ENCODE results near the gene GALNT12. TPM values are rescaled to one million over a fixed set of nuclear protein-coding genes. Genes with fewer than 3 reads are reported as not detected.

Gene GALNT12
- total RNA-seq, 1 donor from 2014 or later = 10.2 TPM

GRCh38 chr9:98790842-98791607, 16.4 kb upstream of the GALNT12 start:
- TF ChIP-seq, protein P1, sequence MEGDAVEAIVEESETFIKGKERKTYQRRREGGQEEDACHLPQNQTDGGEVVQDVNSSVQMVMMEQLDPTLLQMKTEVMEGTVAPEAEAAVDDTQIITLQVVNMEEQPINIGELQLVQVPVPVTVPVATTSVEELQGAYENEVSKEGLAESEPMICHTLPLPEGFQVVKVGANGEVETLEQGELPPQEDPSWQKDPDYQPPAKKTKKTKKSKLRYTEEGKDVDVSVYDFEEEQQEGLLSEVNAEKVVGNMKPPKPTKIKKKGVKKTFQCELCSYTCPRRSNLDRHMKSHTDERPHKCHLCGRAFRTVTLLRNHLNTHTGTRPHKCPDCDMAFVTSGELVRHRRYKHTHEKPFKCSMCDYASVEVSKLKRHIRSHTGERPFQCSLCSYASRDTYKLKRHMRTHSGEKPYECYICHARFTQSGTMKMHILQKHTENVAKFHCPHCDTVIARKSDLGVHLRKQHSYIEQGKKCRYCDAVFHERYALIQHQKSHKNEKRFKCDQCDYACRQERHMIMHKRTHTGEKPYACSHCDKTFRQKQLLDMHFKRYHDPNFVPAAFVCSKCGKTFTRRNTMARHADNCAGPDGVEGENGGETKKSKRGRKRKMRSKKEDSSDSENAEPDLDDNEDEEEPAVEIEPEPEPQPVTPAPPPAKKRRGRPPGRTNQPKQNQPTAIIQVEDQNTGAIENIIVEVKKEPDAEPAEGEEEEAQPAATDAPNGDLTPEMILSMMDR (IDR thresholded peaks at IDR 0.05; ENCODE audit: insufficient read depth, low read length, poor library complexity, severe bottlenecking) = peak; percentile 96
- Histone ChIP-seq H3K4me3 (ENCODE audit: low read depth, low read length) (no peak overlapping the region), H3K36me3 (ENCODE audit: control insufficient read depth, insufficient read depth, low read length) (no peaks in the 10 kb centered on the region), H3K27me3 (ENCODE audit: control insufficient read depth, insufficient read depth, low read length) (no peaks in the 10 kb centered on the region)
- DNase-seq (ENCODE audit: low read depth) = peak; percentile 88

DNA sequence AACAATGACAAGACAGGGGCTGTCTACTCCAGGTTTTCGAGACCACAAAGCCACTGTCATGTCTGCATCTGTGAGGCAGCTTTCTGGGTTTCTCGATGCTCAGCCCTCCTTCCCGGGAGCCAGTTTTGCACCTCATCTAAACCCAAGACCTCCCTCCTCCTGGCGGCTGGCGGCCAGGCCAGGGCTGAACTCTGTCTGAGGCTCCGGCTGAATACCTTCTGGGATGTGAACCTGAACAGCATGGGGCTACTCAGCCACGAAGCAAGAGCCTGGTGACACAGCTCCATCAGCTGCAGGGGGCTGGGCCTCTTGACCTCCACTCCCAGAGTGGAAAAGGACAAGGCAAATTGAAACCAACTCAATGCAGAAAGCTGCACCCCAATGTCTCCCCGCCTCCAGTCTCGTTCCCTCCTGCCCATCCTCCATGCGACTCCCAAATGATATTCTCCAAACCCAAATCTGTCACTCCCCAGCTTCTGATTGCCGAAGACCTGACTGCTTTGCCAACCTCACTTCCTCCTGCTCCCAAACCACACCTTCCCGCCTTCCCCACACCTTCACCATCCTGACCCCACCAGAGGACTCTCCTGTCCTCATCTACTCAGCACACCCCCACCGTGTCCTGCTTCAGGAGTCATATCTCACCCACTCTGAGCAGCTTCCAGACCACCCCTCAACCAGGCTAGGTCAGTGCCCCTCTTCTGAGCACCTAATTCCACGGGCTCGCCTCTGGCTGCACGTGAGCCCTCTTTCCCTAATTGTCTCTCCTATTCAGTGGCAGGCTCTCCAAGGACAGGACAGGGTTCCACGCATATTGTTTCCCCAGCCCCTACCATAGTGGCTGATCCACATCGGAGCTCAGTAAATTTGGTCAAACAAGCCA, 15.6 kb upstream of the GALNT12 start:
- peak; percentile 57 for DNase-seq (ENCODE audit: low read depth)
- Histone ChIP-seq H3K27me3 (ENCODE audit: control insufficient read depth, insufficient read depth, low read length) (no peaks in the 10 kb centered on the region), H3K4me3 (ENCODE audit: low read depth, low read length) (no peak overlapping the region), H3K36me3 (ENCODE audit: control insufficient read depth, insufficient read depth, low read length) (no peaks in the 10 kb centered on the region)
- TF ChIP-seq, protein P1 (IDR thresholded peaks at IDR 0.05; ENCODE audit: insufficient read depth, low read length, poor library complexity, severe bottlenecking) = no peak

- no peak for DNase-seq (ENCODE audit: low read depth)
- no peaks in the 10 kb centered on the region for H3K27me3 ChIP-seq (ENCODE audit: control insufficient read depth, insufficient read depth, low read length)
- TF ChIP-seq, protein P1 (IDR thresholded peaks at IDR 0.05; ENCODE audit: insufficient read depth, low read length, poor library complexity, severe bottlenecking) = no peak
- H3K4me3 ChIP-seq (ENCODE audit: low read depth, low read length) = no peak overlapping the region
- H3K36me3 ChIP-seq (ENCODE audit: control insufficient read depth, insufficient read depth, low read length) = no peaks in the 10 kb centered on the region
These were observed 14.4 kb upstream of the GALNT12 start for GRCh38 chr9:98793031-98793430.

DNA sequence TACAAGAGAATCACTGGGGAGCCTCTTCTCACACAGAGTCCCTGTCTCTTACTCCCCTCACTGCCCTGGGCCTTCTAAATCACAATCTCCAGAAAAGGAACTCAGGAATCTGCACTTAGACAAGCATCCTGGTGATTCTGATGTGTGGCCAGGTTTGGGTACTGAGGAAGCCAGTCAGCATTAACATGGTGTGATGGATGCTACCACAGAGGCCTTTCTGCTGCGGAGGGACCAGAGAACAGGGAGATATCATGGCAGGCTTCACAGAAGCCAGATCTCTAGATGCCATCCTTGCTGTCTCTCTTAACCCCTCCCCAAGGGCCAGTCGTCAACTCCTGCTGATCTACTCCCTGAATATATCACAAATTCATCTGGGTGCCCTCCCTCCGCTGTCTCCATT, 12.7 kb upstream of the GALNT12 start:
- no peak for DNase-seq (ENCODE audit: low read depth)
- no peaks in the 10 kb centered on the region for H3K27me3 ChIP-seq (ENCODE audit: control insufficient read depth, insufficient read depth, low read length)
- H3K4me3 ChIP-seq (ENCODE audit: low read depth, low read length) = no peak overlapping the region
- TF ChIP-seq, protein P1 (IDR thresholded peaks at IDR 0.05; ENCODE audit: insufficient read depth, low read length, poor library complexity, severe bottlenecking) = no peak
- H3K36me3 ChIP-seq (ENCODE audit: control insufficient read depth, insufficient read depth, low read length) = no peaks in the 10 kb centered on the region

DNA sequence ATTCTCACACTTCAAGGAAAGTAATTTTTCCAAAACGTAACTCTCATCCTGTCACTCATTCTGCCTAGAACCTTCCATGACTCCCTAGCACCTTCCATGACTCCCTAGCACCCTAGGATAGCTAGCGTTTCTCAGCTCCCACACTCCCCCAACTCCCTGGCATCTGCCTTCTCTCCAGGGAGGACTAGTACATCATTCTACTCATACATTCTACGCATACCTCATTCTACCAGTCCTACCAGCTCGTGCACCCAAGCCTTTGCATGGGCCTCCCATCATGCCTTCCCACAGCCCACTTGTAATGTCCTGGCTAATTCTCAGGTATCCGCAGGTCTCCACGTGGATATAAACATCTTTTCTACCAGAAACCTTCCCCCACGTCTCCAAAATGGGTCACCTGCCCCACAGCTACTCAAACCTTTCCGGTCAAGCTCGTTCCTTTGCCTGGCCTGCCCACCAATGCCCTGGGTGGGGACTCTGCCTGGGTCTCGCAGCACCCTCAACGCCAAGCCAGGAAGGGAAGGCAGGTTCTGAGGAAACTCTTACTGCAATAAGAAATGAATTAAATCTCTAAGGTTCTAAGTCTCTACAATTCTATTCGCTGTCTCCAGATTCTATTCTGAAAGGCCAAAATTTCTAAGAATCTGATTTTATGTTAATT, 12.0 kb upstream of the GALNT12 start:
- H3K27me3 ChIP-seq (ENCODE audit: control insufficient read depth, insufficient read depth, low read length) = no peaks in the 10 kb centered on the region
- peak overlapping the region; percentile 66 for H3K4me3 ChIP-seq (ENCODE audit: low read depth, low read length)
- TF ChIP-seq, protein P1 (IDR thresholded peaks at IDR 0.05; ENCODE audit: insufficient read depth, low read length, poor library complexity, severe bottlenecking) = no peak
- H3K36me3 ChIP-seq (ENCODE audit: control insufficient read depth, insufficient read depth, low read length) = no peaks in the 10 kb centered on the region
- DNase-seq (ENCODE audit: low read depth) = no peak
